HepG2 (cell line): ENCODE results near the gene CYP4F12. TPM values are rescaled to one million over a fixed set of nuclear protein-coding genes. Genes with fewer than 3 reads are reported as not detected.

Source experiments
- ATF7-NPFF ChIP-seq: sonication (generic); formaldehyde crosslinking; IDR thresholded peaks from 2 replicates; pipeline ENCODE4 v1.8.1; 2023; ENCODE audit warnings: mild to moderate bottlenecking, low read depth, missing genetic modification reagents, moderate library complexity
- CHCHD3 ChIP-seq: sonication (generic); formaldehyde crosslinking; IDR thresholded peaks from 2 replicates; pipeline ENCODE4 v1.8.0; 2022; ENCODE audit warnings: mild to moderate bottlenecking, missing genetic modification reagents, moderate library complexity
- GABPA ChIP-seq, 2 experiments: IDR thresholded peaks; 2 replicates each; pipeline ENCODE4 v1.6.1; 2011 to 2016; ENCODE audit warnings: low read depth in 2 of 2, low read length in 1 of 2, missing biosample characterization in 1 of 2, missing genetic modification characterization in 1 of 2
- GTF2F1 ChIP-seq: fragments of 150-350 bp; IDR thresholded peaks from 2 replicates; pipeline ENCODE4 v1.6.1; 2014; ENCODE audit warnings: low read length
- GZF1 ChIP-seq: sonication (generic); formaldehyde crosslinking; IDR thresholded peaks from 2 replicates; pipeline ENCODE4 v1.5.1; 2020; ENCODE audit warnings: mild to moderate bottlenecking, missing genetic modification reagents
- IKZF1 ChIP-seq: fragments of 450-650 bp; IDR thresholded peaks from 2 replicates; pipeline ENCODE4 v1.7.1; 2016
- LCORL ChIP-seq, 2 experiments: fragments of 450-650 bp in 1 of 2; sonication (generic) in 1 of 2; formaldehyde crosslinking in 1 of 2; IDR thresholded peaks; 2 replicates each; pipeline versions ENCODE4 v1.5.0 to v1.6.1; 2017 to 2020; ENCODE audit warnings: antibody characterized with exemption in 1 of 2, missing genetic modification reagents in 1 of 2
- MAFF ChIP-seq: IDR thresholded peaks from 2 replicates; pipeline ENCODE4 v1.6.1; 2011; ENCODE audit warnings: low read depth, low read length, improper control_type of control experiment
- PCBP2 ChIP-seq: fragments of 200-400 bp; formaldehyde crosslinking; optimal IDR thresholded peaks from 2 replicates; pipeline ENCODE3; 2018; ENCODE audit warnings: low read length, low read depth; ENCODE audit not compliant: poor library complexity, severe bottlenecking
- POLR2G ChIP-seq: fragments of 200-400 bp; formaldehyde crosslinking; IDR thresholded peaks from 2 replicates; pipeline ENCODE4 v1.6.1; 2018; ENCODE audit warnings: mild to moderate bottlenecking, low read depth, low read length, moderate library complexity
- RORA ChIP-seq: sonication (generic); formaldehyde crosslinking; IDR thresholded peaks from 2 replicates; pipeline ENCODE4 v1.5.0; 2020; ENCODE audit warnings: mild to moderate bottlenecking, missing genetic modification reagents, moderate library complexity
- SP1 ChIP-seq, 2 experiments: fragments of 450-650 bp in 1 of 2; sonication (generic) in 1 of 2; formaldehyde crosslinking in 1 of 2; IDR thresholded peaks; 2 replicates each; pipeline versions ENCODE4 v1.4.0 to v1.6.1; 2016 to 2020; ENCODE audit warnings: missing genetic modification reagents in 1 of 2
- TBP ChIP-seq: sonication (generic); formaldehyde crosslinking; IDR thresholded peaks from 2 replicates; pipeline ENCODE4 v1.5.0; 2020; ENCODE audit warnings: missing genetic modification reagents
- ZKSCAN5 ChIP-seq: sonication (generic); formaldehyde crosslinking; IDR thresholded peaks from 2 replicates; pipeline ENCODE4 v1.5.1; 2020; ENCODE audit warnings: mild to moderate bottlenecking, missing genetic modification reagents
- ZMAT3 ChIP-seq: sonication (generic); formaldehyde crosslinking; conservative IDR thresholded peaks from 2 replicates; pipeline ENCODE4 v1.7.0; 2021; ENCODE audit warnings: missing genetic modification reagents
- ZNF205 ChIP-seq: IDR thresholded peaks from 2 replicates; pipeline ENCODE4 v1.6.1; 2018; ENCODE audit warnings: missing biosample characterization, missing genetic modification reagents
- ZNF24 ChIP-seq: fragments of 450-650 bp; IDR thresholded peaks from 2 replicates; pipeline ENCODE4 v1.6.1; 2017; ENCODE audit warnings: antibody characterized with exemption, mild to moderate bottlenecking
- ZNF546 ChIP-seq: sonication (generic); formaldehyde crosslinking; conservative IDR thresholded peaks from 2 replicates; pipeline ENCODE4 v1.8.1; 2023; ENCODE audit warnings: mild to moderate bottlenecking, missing genetic modification reagents
- ZNF572 ChIP-seq: sonication (generic); formaldehyde crosslinking; IDR thresholded peaks from 2 replicates; pipeline ENCODE4 v1.5.1; 2020; ENCODE audit warnings: mild to moderate bottlenecking, missing genetic modification reagents
- ZNF7 ChIP-seq: IDR thresholded peaks from 2 replicates; pipeline ENCODE4 v1.6.1; 2016; ENCODE audit warnings: missing biosample characterization, missing genetic modification reagents
- polyA plus RNA-seq, 8 experiments: library from polyadenylated mRNA; depleted of rRNA in 3 of 8; stranded (reverse) in 7 of 8; unstranded in 1 of 8; fragments of >200 nt; fragmentation: Illumina TruSeq in 4 of 8; extraction: Trizol in 4 of 8; gene quantifications; 2 replicates each; pipeline versions ENCODE4 v1.2.1 to v1.2.3, GENCODE V29; 2011 to 2016; ENCODE audit warnings: low read depth in 4 of 8, missing spikeins in 1 of 8, mixed read lengths in 1 of 8; ENCODE audit not compliant: insufficient read depth in 1 of 8
- total RNA-seq, 5 experiments: library from RNA; depleted of rRNA; stranded (reverse); fragments of >200 nt; fragmentation: Illumina TruSeq; extraction: Trizol; gene quantifications; 2 replicates each; pipeline ENCODE4 v1.2.3, GENCODE V29; 2016; ENCODE audit warnings: low read depth in 1 of 5
- TF ChIP-seq, protein P1 (sequence below): sonication (generic); formaldehyde crosslinking; IDR thresholded peaks from 2 replicates; pipeline ENCODE4 v1.8.1; 2023; ENCODE audit warnings: mild to moderate bottlenecking, moderate library complexity, missing genetic modification reagents
- TF ChIP-seq, protein P2 (sequence below): sonication (generic); formaldehyde crosslinking; IDR thresholded peaks from 2 replicates; pipeline ENCODE4; 2020; ENCODE audit warnings: missing genetic modification reagents, mild to moderate bottlenecking, borderline replicate concordance
- TF ChIP-seq, protein P3 (sequence below): sonication (generic); formaldehyde crosslinking; conservative IDR thresholded peaks from 2 replicates; pipeline ENCODE4 v1.4.0; 2020; ENCODE audit warnings: missing genetic modification reagents
- TF ChIP-seq, protein P4 (sequence below): sonication (generic); formaldehyde crosslinking; IDR thresholded peaks from 2 replicates; pipeline ENCODE4 v1.8.1; 2023; ENCODE audit warnings: mild to moderate bottlenecking, missing genetic modification reagents, borderline replicate concordance
- TF ChIP-seq, protein P5 (sequence below): sonication (generic); formaldehyde crosslinking; IDR thresholded peaks from 2 replicates; pipeline ENCODE4 v1.5.0; 2020; ENCODE audit warnings: missing genetic modification reagents

Gene CYP4F12
- total and polyA plus RNA-seq, 2 of the 13 experiments (the other 11 are each of a cell fraction or from before 2014, with no cell fraction given), result 29.9 to 30.8 TPM

DNA sequence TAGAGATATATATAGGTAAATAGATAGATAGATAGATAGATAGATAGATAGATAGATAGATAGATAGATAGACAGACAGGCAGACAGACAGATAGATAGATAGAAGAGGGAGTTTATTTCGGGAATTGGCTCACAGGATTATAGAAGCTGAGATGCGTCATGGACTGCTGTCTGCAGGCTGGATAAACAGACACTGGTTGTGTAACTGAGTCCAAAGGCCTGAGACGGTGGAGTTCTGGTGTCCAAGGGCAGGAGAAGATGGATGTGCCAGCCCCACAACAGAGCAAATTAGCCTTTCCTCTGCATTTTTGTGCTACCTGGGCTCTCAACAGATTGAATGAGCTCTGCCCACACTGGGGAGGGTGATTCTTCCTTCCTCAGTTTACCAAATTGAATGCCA is 29.5 kb upstream of the CYP4F12 start (continued):
- TF ChIP-seq CHCHD3, result no peak
- TF ChIP-seq ZMAT3, result 0 out of 2 replicates have a peak, but pooled peaks have one; percentile 32
- no peak for TF ChIP-seq GZF1 (CRISPR knock-in tag)
- no peak for TF ChIP-seq POLR2G
- TF ChIP-seq GTF2F1, result no peak
- TF ChIP-seq SP1 (IDR thresholded peaks at IDR 0.05), result no peak
- TF ChIP-seq SP1 (CRISPR knock-in tag; IDR thresholded peaks at IDR 0.05), result no peak
- TF ChIP-seq IKZF1, result no peak
- no peak for TF ChIP-seq ATF7-NPFF (CRISPR knock-in tag)
- TF ChIP-seq, protein P1, sequence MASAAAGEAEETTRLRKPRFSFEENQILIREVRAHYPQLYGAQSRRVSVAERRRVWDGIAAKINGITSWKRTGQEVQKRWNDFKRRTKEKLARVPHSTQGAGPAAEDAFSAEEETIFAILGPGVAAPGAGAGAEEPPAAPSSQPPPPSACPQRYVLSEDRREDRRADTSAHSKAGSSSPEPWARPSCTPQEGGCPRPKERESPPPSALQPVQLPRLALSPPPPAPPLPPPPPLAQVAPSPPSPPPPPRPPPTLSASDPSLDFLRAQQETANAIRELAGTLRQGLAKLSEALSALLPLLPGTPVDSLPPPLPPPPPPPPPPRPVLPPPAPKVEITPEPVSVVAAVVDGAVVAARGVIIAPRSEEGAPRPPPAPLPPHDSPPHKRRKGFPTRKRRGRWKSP (CRISPR knock-in tag), result no peak
- TF ChIP-seq, protein P2, sequence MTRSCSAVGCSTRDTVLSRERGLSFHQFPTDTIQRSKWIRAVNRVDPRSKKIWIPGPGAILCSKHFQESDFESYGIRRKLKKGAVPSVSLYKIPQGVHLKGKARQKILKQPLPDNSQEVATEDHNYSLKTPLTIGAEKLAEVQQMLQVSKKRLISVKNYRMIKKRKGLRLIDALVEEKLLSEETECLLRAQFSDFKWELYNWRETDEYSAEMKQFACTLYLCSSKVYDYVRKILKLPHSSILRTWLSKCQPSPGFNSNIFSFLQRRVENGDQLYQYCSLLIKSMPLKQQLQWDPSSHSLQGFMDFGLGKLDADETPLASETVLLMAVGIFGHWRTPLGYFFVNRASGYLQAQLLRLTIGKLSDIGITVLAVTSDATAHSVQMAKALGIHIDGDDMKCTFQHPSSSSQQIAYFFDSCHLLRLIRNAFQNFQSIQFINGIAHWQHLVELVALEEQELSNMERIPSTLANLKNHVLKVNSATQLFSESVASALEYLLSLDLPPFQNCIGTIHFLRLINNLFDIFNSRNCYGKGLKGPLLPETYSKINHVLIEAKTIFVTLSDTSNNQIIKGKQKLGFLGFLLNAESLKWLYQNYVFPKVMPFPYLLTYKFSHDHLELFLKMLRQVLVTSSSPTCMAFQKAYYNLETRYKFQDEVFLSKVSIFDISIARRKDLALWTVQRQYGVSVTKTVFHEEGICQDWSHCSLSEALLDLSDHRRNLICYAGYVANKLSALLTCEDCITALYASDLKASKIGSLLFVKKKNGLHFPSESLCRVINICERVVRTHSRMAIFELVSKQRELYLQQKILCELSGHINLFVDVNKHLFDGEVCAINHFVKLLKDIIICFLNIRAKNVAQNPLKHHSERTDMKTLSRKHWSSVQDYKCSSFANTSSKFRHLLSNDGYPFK (CRISPR knock-in tag), result no peak
- TF ChIP-seq, protein P3, sequence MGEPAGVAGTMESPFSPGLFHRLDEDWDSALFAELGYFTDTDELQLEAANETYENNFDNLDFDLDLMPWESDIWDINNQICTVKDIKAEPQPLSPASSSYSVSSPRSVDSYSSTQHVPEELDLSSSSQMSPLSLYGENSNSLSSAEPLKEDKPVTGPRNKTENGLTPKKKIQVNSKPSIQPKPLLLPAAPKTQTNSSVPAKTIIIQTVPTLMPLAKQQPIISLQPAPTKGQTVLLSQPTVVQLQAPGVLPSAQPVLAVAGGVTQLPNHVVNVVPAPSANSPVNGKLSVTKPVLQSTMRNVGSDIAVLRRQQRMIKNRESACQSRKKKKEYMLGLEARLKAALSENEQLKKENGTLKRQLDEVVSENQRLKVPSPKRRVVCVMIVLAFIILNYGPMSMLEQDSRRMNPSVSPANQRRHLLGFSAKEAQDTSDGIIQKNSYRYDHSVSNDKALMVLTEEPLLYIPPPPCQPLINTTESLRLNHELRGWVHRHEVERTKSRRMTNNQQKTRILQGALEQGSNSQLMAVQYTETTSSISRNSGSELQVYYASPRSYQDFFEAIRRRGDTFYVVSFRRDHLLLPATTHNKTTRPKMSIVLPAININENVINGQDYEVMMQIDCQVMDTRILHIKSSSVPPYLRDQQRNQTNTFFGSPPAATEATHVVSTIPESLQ, result no peak
- no peak for TF ChIP-seq TBP
- TF ChIP-seq ZNF546, result no peak
- TF ChIP-seq ZNF7 (CRISPR knock-in tag), result no peak
- no peak for TF ChIP-seq ZNF205 (CRISPR knock-in tag)
- no peak for TF ChIP-seq PCBP2
- TF ChIP-seq, protein P4, sequence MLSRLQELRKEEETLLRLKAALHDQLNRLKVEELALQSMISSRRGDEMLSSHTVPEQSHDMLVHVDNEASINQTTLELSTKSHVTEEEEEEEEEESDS (CRISPR knock-in tag), result no peak
- TF ChIP-seq GABPA (IDR thresholded peaks at IDR 0.05; ENCODE audit: low read depth, low read length), result no peak
- TF ChIP-seq GABPA (CRISPR knock-in tag; IDR thresholded peaks at IDR 0.05; ENCODE audit: low read depth), result no peak
- no peak for TF ChIP-seq MAFF
- no peak for TF ChIP-seq ZNF24
- no peak for TF ChIP-seq LCORL (IDR thresholded peaks at IDR 0.05)
- peak; percentile 38; the same call in 1 of the 2 replicates for TF ChIP-seq LCORL (CRISPR knock-in tag; IDR thresholded peaks at IDR 0.05)
- no peak for TF ChIP-seq ZKSCAN5 (CRISPR knock-in tag)
- TF ChIP-seq ZNF572, result no peak
- TF ChIP-seq, protein P5, sequence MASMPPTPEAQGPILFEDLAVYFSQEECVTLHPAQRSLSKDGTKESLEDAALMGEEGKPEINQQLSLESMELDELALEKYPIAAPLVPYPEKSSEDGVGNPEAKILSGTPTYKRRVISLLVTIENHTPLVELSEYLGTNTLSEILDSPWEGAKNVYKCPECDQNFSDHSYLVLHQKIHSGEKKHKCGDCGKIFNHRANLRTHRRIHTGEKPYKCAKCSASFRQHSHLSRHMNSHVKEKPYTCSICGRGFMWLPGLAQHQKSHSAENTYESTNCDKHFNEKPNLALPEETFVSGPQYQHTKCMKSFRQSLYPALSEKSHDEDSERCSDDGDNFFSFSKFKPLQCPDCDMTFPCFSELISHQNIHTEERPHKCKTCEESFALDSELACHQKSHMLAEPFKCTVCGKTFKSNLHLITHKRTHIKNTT, result no peak
- no peak for TF ChIP-seq RORA (CRISPR knock-in tag)
